Effector memory CD8-positive, alpha-beta T cell (primary cell): ENCODE results near the gene SLC16A6.
"Not testable (repeated sequence)": the region's sequence is repeated elsewhere in the genome, so short reads cannot be mapped to it uniquely, and the experiment has no call there.

Experiments
- ATAC-seq: fragments of 150-1000 bp; cut with Tn5 transposase; replicated peaks from 2 replicates; pipeline ENCODE4 v1.10.0; 2021; ENCODE audit warnings: mild to moderate bottlenecking, moderate library complexity
- DNase-seq, 3 experiments: peaks; one replicate each; pipeline ENCODE4 v3.0.0; 2021
- H3K27ac Mint-ChIP-seq, 2 donors: one replicate each; pipeline ENCODE4 v1.8.0; 2022; ENCODE audit warnings: mild to moderate bottlenecking in 2 of 2, mixed read lengths in 2 of 2, moderate library complexity in 2 of 2
- H3K27me3 Mint-ChIP-seq, 2 donors: one replicate each; pipeline ENCODE4 v1.8.0; 2022; ENCODE audit warnings: mixed read lengths in 2 of 2
- H3K36me3 Mint-ChIP-seq: one replicate; pipeline ENCODE4 v1.8.0; 2022; ENCODE audit warnings: mild to moderate bottlenecking, moderate library complexity, mixed read lengths; ENCODE audit not compliant: insufficient read depth
- H3K4me1 Mint-ChIP-seq, 2 donors: one replicate each; pipeline ENCODE4 v1.8.0; 2022; ENCODE audit warnings: low read depth in 2 of 2, mixed read lengths in 2 of 2
- H3K4me3 Mint-ChIP-seq, 2 donors: one replicate each; pipeline ENCODE4 v1.8.0; 2022; ENCODE audit warnings: mild to moderate bottlenecking in 2 of 2, mixed read lengths in 2 of 2, moderate library complexity in 2 of 2
- H3K9me3 Mint-ChIP-seq, 2 donors: one replicate each; pipeline ENCODE4 v1.8.0; 2022; ENCODE audit warnings: mixed read lengths in 2 of 2

Gene SLC16A6

GRCh38 chr17:68320311-68320865, 29.5 kb upstream of the SLC16A6 start:
- no peaks in the 10 kb centered on the region for H3K9me3 Mint-ChIP-seq
- H3K27ac Mint-ChIP-seq, result peak overlapping the region; percentile 54 to 65
- H3K27me3 Mint-ChIP-seq, result no peaks in the 10 kb centered on the region
- ATAC-seq, result no peak
- H3K4me1 Mint-ChIP-seq, result peaks cover 33 to 42% of the 10 kb centered on the region in 2 donors
- no peak for DNase-seq
- H3K36me3 Mint-ChIP-seq, result no peaks in the 10 kb centered on the region
- H3K4me3 Mint-ChIP-seq, result no peak overlapping the region

GRCh38 chr17:68319410-68320162, 28.7 kb upstream of the SLC16A6 start:
- DNase-seq (no peak), ATAC-seq (no peak)
- Mint-ChIP-seq H3K4me3 (no peak overlapping the region), H3K36me3 (no peaks in the 10 kb centered on the region), H3K4me1 (peaks cover 40 to 49% of the 10 kb centered on the region in 2 donors), H3K27me3 (no peaks in the 10 kb centered on the region), H3K27ac (peak overlapping the region in 1 of 2 donors; percentile 65), H3K9me3 (no peaks in the 10 kb centered on the region)

- Mint-ChIP-seq H3K9me3 (no peaks in the 10 kb centered on the region), H3K27me3 (no peaks in the 10 kb centered on the region), H3K36me3 (peaks cover under 1% of the 10 kb centered on the region), H3K27ac (peak overlapping the region; percentile 13 to 47), H3K4me3 (no peak overlapping the region), H3K4me1 (peaks cover 39 to 51% of the 10 kb centered on the region in 2 donors)
- no peak for DNase-seq
- no peak for ATAC-seq
These were observed 27.4 kb upstream of the SLC16A6 start for GRCh38 chr17:68318103-68318991.

GRCh38 chr17:68317458-68317857, 26.5 kb upstream of the SLC16A6 start:
- peaks cover 48 to 54% of the 10 kb centered on the region in 2 donors for H3K4me1 Mint-ChIP-seq
- no peaks in the 10 kb centered on the region for H3K9me3 Mint-ChIP-seq
- DNase-seq (no peak), ATAC-seq (no peak)
- H3K27ac Mint-ChIP-seq, result peak overlapping the region; percentile 13 to 47
- no peaks in the 10 kb centered on the region for H3K27me3 Mint-ChIP-seq
- peaks cover 4% of the 10 kb centered on the region for H3K36me3 Mint-ChIP-seq
- H3K4me3 Mint-ChIP-seq, result peak overlapping the region; percentile 27 to 30

GRCh38 chr17:68315930-68316329, 25.0 kb upstream of the SLC16A6 start:
- Mint-ChIP-seq H3K27ac (peak overlapping the region in 1 of 2 donors; percentile 13), H3K4me1 (peaks cover 54 to 58% of the 10 kb centered on the region in 2 donors), H3K27me3 (no peaks in the 10 kb centered on the region), H3K36me3 (peaks cover 4% of the 10 kb centered on the region), H3K4me3 (peak overlapping the region in 1 of 2 donors; percentile 38), H3K9me3 (no peaks in the 10 kb centered on the region)
- ATAC-seq (no peak), DNase-seq (no peak)

- no peaks in the 10 kb centered on the region for H3K9me3 Mint-ChIP-seq
- peaks cover 54 to 58% of the 10 kb centered on the region in 2 donors for H3K4me1 Mint-ChIP-seq
- H3K27me3 Mint-ChIP-seq, result no peaks in the 10 kb centered on the region
- peaks cover 4% of the 10 kb centered on the region for H3K36me3 Mint-ChIP-seq
- DNase-seq (peak in 2 of 3 experiments; percentile 13 to 18), ATAC-seq (peak; percentile 78)
- peak overlapping the region; percentile 41 to 64 for H3K27ac Mint-ChIP-seq
- H3K4me3 Mint-ChIP-seq, result peak overlapping the region; percentile 68 to 73
These were observed 24.1 kb upstream of the SLC16A6 start for GRCh38 chr17:68314916-68315535.

- Mint-ChIP-seq H3K27me3 (no peaks in the 10 kb centered on the region), H3K4me1 (peaks cover 29 to 38% of the 10 kb centered on the region in 2 donors), H3K27ac (peak overlapping the region; percentile 22 to 79), H3K4me3 (no peak overlapping the region), H3K9me3 (no peaks in the 10 kb centered on the region), H3K36me3 (peaks cover 6% of the 10 kb centered on the region)
- DNase-seq (peak in 1 of 3 experiments; percentile 17), ATAC-seq (peak; percentile 77)
These were observed 19.2 kb upstream of the SLC16A6 start for GRCh38 chr17:68310152-68310551.

GRCh38 chr17:68309066-68309670, 18.2 kb upstream of the SLC16A6 start:
- not testable (repeated sequence) for H3K27me3 Mint-ChIP-seq, ATAC-seq, H3K36me3 Mint-ChIP-seq, DNase-seq, H3K9me3 Mint-ChIP-seq, H3K4me3 Mint-ChIP-seq, H3K27ac Mint-ChIP-seq
- H3K4me1 Mint-ChIP-seq, result peaks cover 30 to 32% of the 10 kb centered on the region in 2 donors

- H3K36me3 Mint-ChIP-seq, H3K27me3 Mint-ChIP-seq, H3K4me3 Mint-ChIP-seq, ATAC-seq, DNase-seq, H3K27ac Mint-ChIP-seq, H3K9me3 Mint-ChIP-seq: not testable (repeated sequence)
- peaks cover 29 to 35% of the 10 kb centered on the region in 2 donors for H3K4me1 Mint-ChIP-seq
These were observed 17.6 kb upstream of the SLC16A6 start for GRCh38 chr17:68308486-68308885.

GRCh38 chr17:68307443-68307842, 16.5 kb upstream of the SLC16A6 start:
- DNase-seq (no peak), ATAC-seq (no peak)
- peaks cover 20 to 31% of the 10 kb centered on the region in 2 donors for H3K4me1 Mint-ChIP-seq
- H3K36me3 Mint-ChIP-seq, result peaks cover 3% of the 10 kb centered on the region
- no peak overlapping the region for H3K4me3 Mint-ChIP-seq
- peak overlapping the region in 1 of 2 donors; percentile 19 for H3K27ac Mint-ChIP-seq
- H3K9me3 Mint-ChIP-seq, result no peaks in the 10 kb centered on the region
- no peaks in the 10 kb centered on the region for H3K27me3 Mint-ChIP-seq

- peaks cover 24 to 32% of the 10 kb centered on the region in 2 donors for H3K4me1 Mint-ChIP-seq
- H3K27me3 Mint-ChIP-seq, result no peaks in the 10 kb centered on the region
- no peak for ATAC-seq
- H3K9me3 Mint-ChIP-seq, result no peaks in the 10 kb centered on the region
- no peak overlapping the region for H3K4me3 Mint-ChIP-seq
- H3K27ac Mint-ChIP-seq, result no peak overlapping the region
- H3K36me3 Mint-ChIP-seq, result peaks cover 3% of the 10 kb centered on the region
- no peak for DNase-seq
These were observed 15.9 kb upstream of the SLC16A6 start for GRCh38 chr17:68306819-68307218.

- Mint-ChIP-seq H3K4me1 (peaks cover 15 to 23% of the 10 kb centered on the region in 2 donors), H3K9me3 (no peaks in the 10 kb centered on the region), H3K27me3 (no peaks in the 10 kb centered on the region), H3K4me3 (no peak overlapping the region), H3K36me3 (peaks cover 3% of the 10 kb centered on the region), H3K27ac (no peak overlapping the region)
- DNase-seq, result no peak
- no peak for ATAC-seq
These were observed 14.2 kb upstream of the SLC16A6 start for GRCh38 chr17:68305142-68305541.

GRCh38 chr17:68304706-68305105, 13.8 kb upstream of the SLC16A6 start:
- DNase-seq, result no peak
- H3K36me3 Mint-ChIP-seq, result peaks cover 3% of the 10 kb centered on the region
- no peak for ATAC-seq
- H3K27ac Mint-ChIP-seq, result no peak overlapping the region
- no peak overlapping the region for H3K4me3 Mint-ChIP-seq
- no peaks in the 10 kb centered on the region for H3K9me3 Mint-ChIP-seq
- H3K27me3 Mint-ChIP-seq, result no peaks in the 10 kb centered on the region
- peaks cover 12 to 21% of the 10 kb centered on the region in 2 donors for H3K4me1 Mint-ChIP-seq
